ENCODE data around the gene DLEC1.
"Not testable (repeated sequence)": the region's sequence is repeated elsewhere in the genome, so short reads cannot be mapped to it uniquely, and the experiment has no call there.

The DLEC1 gene

DNA sequence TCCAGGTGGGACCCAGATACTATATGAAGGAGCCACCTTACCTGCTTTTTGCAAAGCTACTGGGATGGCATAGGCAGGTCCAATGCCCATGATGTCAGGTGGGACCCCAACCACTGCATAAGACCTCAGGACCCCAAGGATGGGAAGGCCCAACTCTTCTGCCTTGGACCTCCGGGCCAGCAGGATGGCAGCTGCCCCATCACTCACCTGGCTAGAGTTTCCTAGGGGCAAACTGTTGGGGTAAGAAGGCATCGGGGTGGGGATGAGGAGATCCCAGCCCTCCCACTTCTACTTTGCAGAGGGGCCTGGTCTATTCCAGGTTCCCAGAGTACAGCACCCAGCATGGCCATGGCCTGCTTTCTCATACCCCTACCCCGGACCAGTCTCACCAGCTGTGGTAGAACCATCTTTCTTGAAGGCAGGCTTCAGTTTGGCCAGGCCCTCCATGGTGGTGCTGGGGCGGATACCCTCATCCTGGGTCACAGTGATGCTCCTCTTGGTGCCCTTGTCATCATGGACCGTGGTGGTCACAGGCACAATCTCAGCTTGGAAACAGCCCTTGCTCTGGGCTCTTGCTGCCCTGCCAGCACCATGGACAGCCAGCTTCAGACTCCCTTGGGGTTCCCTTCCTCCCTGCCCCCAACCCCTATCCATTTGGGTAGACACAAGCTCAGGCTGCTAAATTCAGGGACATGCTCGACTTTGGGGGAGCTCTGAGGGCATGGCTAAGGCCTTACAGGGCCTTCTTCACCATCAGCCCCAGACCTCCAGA, 87.3 kb downstream of the DLEC1 start:
- DNase-seq = no peak

DNA sequence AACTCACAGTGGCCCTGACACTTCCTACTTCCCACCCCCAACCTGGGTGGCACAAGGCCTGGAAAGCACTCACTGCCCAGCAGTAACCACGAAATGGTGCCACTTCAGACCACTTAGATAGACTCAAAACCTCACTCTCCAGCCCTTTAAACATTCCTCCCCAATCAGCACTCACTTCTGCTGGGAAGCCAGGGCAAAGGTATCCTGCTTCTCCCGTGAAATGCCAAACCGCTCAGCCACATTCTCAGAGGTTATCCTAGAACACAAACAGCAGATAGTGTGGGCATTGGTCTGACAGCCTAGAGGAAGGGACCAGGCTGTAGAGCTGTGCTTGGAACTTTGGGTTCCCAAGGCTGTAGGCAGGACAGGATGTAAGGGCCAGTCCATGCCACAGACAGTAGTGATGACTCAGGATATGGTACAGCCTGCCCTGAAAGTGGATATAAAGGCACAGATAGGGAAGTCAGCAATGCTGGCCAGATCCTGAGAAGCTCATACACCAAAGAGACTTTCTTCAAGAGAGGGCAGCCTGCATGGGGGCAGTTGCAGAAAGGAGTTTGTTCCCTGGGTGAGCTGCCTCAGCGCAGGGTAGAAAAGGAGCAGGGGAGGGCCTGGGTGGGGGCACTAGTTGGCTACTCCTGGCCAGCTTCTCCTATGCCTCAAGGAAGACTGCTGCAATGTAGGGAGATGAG, 88.7 kb downstream of the DLEC1 start:
- no peak for DNase-seq

DNA sequence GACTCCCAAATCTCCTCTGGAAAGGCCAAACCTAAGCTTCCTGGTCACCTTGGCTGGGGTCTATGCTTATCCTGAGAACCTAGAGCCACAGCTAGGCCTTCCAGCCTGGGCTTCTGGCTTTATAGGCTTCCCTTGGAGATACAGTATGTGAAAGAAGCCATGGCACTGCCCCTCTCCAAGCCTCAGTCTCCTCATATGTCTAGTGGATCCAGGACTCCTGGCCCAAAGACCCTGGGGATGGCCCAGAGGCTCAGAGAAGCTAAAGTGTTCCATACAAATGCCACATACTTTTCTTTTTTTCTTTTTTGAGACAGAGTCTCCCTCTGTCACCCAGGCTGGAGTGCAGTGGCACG, 89.3 kb downstream of the DLEC1 start:
- DNase-seq = no peak

DNA sequence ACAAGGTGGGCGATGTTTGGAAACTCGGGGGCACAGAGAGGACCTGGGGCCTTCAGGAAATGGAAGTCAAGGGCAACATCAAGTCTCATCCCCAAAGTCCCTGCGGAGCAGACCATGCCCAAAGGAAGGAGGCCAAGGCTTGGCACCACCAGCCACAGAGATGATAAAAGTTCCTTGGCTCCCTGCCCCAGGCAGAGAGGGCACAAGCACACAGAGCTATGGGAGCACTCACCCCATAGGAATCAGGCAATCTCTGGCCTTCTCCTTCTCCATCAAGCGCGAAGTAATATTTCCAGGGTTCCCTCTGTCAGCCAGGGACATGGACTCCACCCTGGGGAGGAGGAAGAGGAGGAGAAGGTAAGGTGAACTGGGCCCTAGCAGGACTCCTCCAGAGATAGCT, 90.0 kb downstream of the DLEC1 start:
- no peak for DNase-seq

DNA sequence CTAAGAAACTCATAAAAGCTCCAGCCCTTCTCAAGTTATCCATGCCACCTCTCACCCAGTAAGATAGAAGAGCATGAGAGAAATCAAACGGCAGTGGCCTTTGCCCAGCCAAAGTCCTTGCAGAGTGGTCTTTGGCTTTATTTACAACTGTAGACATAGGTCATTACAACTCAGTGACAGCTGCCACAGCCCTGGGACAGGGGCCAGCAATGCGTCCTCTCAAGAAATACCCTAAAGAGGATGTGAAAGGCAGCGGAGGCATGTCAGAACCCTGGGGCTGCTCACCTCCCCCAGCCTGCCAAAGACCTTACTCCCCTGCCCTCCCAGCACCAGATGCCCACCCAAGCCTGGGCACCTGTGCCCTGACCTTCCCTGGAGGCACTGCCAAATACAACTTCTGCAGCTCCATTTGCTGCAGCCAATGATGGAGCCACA, 91.6 kb downstream of the DLEC1 start:
- no peak for DNase-seq

DNA sequence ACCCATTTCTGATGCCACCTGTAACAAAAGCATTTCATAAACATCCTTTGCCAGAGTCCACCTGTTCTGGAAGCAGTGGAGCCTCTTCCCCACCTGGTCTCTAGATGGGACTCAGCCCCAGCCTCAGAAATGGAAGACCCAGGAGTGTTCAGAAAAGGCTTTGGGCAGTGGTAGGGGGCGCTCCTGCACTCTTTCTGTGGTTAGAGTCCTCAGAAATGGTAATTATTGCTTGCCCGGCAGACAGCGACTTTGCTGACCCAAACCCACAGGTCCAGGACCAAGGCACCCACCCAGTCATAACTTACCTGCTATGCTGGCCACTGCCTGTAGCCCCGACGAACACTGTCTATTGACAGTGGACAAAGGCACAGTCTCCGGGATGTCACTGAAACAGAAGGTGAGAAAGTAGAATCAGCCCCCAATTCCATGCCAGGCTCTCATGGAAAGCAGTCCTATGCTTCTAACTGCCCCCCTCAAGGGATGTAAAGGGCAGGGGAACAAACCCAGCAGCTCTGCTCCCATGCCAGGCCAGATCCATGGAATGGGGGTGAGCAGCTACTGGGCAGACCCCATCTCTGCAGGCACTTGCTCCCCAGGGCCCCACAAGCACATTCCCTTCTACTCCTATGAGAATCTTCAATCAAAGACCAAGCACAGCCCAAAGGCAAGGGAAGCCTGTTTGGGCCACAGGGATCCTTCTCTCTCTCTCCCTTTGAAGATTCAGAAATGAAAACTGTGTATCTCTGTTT, 92.8 kb downstream of the DLEC1 start:
- no peak for DNase-seq

GRCh38 chr3:38133209-38133556, 94.2 kb downstream of the DLEC1 start:
- no peak for DNase-seq

- no peak for DNase-seq
Observed at GRCh38 chr3:38133557-38134405, 94.8 kb downstream of the DLEC1 start.

DNA sequence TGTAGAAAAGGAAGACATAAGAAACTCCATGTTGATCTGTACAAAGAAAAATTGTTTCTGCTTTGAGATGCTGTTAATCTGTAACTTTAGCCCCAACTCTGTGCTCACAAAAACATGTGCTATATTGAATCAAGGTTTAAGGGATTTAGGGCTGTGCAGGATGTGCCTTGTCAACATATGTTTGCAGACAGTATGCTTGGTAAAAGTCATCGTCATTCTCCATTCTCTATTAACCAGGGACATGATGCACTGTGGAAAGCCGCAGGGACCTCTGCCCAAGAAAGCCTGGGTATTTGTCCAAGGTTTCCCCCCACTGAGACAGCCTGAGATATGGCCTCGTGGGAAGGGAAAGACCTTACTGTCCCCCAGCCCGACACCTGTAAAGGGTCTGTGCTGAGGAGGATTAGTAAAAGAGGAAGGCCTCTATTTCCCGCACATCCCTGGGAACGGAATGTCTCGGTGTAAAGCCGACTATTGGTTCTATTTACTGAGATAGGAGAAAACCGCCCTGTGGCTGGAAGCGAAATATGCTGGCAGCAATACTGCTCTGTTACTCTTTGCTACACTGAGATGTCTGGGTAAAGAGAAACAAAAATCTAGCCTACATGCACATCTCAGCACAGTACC, 95.6 kb downstream of the DLEC1 start:
- DNase-seq = not testable (repeated sequence)

DNA sequence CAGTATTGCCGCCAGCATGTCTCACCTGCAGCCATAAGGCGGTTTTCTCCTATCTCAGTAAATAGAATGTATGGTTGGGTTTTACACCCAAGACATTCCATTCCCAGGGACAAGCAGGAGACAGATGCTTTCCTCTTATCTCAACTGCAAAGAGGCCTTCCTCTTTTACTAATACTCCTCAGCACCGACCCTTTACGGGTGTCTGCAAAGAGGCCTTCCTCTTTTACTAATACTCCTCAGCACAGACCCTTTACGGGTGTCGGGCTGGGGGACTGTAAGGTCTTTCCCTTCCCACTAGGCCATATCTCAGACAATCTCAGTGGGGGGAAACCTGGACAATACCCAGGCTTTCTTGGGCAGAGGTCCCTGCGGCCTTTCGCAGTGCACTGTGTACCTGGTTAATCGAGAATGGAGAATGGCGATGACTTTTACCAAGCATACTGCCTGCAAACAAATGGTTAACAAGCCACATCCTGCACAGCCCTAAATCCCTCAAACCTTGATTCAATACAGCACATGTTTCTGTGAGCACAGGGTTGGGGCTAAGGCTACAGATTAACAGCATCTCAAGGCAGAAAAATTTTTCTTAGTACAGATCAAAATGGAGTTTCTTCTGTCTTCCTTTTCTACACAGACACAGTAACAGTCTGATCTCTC, 96.7 kb downstream of the DLEC1 start:
- not testable (repeated sequence) for DNase-seq

- DNase-seq = no peak
Observed at GRCh38 chr3:38136393-38136776, 97.4 kb downstream of the DLEC1 start.

GRCh38 chr3:38136777-38137614, 98.0 kb downstream of the DLEC1 start, which contains the start of gene ACAA1:
TSS of gene ACAA1 (minus strand) at chr3:38137127. CDS start at chr3:38137035, 92 bp downstream.
- peak; percentile 82 to 94 for DNase-seq

DNA sequence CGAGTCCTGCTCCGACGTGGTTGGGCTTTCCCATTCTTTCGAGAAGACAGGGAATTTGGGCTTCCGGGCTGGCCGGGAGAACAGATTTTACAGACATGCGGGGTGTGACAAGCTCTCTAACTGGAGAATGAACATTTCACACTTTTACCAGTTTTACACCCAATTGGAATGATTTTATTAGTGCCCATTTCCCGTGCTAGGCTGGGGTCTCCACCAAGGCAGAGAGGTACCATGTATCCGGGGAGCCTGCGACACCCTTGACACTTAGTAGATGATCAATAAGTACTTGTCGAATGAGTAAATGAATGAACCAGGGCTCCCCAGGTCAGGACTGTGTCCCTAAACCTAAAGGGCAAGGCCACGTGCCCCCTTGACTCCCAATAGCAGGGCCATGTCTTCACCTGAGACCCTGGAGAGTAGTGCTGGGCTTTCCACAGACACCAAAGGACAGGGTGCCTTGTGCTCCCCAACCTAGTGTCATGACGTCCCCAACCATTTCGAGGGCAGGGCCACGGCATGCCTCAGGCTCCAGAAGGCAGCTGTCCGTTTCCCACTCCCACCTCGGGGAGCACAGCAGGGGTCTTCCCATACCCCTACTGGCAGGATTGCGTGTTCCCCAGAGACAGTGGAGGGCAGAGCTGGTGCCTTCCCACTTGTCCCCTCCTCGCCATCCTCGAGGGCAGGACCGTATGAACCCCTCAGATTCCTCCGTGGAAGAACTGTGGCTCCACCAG, 98.8 kb downstream of the DLEC1 start:
- DNase-seq = no peak

- no peak for DNase-seq
Observed at GRCh38 chr3:38138349-38139190, 99.6 kb downstream of the DLEC1 start, which contains the start of gene MYD88. TSS of gene MYD88 (plus strand) at chr3:38138661. CDS start at chr3:38138701, 40 bp downstream.

- no peak for DNase-seq
Observed at GRCh38 chr3:38139191-38139590, 100.2 kb downstream of the DLEC1 start.

DNA sequence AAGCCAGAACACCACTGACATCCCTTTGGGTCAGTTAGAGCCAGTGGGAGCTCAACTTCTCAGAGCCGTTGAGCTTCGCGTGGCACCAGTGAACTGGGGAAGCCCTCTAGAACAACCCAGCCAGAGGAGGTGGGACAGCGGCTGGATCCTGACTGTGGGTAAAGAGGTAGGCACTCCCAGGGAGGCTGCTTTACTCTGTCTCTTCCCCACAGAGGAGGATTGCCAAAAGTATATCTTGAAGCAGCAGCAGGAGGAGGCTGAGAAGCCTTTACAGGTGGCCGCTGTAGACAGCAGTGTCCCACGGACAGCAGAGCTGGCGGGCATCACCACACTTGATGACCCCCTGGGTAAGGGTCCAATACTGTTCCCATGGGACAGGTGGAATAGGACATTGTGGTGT, 100.6 kb downstream of the DLEC1 start:
- no peak for DNase-seq

DNA sequence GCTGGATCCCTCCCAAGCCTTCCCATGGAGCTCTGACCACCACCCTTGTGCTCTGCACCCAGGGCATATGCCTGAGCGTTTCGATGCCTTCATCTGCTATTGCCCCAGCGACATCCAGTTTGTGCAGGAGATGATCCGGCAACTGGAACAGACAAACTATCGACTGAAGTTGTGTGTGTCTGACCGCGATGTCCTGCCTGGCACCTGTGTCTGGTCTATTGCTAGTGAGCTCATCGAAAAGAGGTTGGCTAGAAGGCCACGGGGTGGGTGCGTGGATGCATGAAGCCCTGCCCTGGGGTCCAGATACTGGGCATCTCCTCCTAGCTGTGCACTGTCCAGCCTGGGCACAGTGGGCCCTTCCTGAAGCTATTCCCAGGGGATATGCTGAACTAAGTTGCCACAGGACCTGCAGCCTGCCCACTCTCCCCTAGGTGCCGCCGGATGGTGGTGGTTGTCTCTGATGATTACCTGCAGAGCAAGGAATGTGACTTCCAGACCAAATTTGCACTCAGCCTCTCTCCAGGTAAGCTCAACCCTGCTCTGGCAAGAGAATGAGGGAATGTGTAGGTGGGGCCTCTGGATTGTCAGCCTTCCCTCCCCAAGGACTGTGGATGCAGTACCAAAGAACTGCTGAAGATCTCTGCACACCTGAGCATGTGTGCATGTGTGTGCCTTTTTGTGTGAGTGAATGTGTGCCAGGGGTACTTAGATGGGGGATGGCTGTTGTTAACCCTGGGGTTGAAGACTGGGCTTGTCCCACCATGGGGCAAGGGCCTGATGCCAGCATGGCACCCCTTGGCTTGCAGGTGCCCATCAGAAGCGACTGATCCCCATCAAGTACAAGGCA, 101.5 kb downstream of the DLEC1 start:
- no peak for DNase-seq
